ENCODE measurements around the gene FAM3B.

DNA sequence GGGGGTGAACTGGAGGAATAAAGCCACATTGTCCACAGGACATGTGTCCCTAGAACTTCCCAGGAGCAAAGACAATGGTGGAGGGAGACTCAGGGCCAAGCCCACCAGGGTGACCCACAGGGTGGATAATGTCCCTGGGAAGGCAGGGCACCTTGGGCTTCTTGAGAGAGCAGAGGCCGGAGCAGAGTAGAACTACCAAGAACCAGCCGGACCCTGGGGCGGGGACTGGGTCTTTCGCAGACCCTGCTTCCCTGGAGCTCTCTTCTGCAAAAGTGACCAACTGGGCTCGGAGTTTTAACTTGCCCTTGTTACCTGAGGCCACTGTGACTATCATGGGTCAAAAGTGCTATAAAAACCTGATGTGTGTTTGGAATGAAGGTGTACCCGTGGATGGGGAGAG, 875 bp upstream of the FAM3B start:
- TF ChIP-seq POLR2A (IDR thresholded peaks at IDR 0.05; ENCODE audit: low read depth, low read length) = no peak
- no peak for TF ChIP-seq TAF1 (IDR thresholded peaks at IDR 0.05; ENCODE audit: borderline replicate concordance, low read depth, low read length)

Data from GM12892 (cell line).